ENCODE results near the gene DLST.

The DLST gene

GRCh38 chr14:74860899-74861733 is 20.6 kb upstream of the DLST start:
- no peak for FAIRE-seq

DNA sequence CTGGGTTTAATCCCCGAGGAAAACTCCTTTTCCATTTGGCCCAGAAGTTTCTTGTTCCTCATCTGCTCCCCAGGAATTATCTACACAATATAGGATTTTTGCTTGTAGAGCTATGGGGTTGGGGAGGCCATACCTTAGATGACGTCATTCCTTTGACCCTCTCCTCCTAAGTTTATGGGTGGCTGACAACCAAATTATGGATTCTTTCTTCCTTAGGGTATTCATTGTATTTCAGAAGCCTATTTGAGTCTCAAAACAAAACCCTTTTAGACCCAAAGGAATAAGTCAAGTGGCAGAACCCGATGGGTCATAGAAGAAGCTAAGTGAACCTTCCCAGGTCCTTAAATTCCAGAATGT is 20.0 kb upstream of the DLST start:
- FAIRE-seq: no peak

DNA sequence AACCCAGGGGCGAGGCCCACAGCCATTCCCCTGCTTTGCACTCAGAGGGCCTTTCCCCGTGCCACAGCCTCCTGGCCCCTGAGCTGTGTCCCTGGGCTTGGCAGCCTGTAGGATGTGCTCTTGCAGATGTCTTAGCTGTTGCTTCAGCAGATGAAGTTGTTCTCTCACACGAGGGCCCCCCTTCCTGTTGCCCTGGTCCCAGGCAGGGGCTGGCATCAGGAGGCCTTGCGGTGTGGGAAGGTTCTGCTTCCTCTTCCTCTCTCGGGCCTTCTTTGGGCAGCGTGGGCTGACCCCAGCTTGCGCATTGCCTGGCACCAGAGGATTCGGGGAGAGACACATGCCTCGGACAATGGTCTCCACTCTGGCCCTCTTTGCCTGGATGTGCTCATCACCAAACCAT is 18.4 kb upstream of the DLST start:
- FAIRE-seq: no peak

DNA sequence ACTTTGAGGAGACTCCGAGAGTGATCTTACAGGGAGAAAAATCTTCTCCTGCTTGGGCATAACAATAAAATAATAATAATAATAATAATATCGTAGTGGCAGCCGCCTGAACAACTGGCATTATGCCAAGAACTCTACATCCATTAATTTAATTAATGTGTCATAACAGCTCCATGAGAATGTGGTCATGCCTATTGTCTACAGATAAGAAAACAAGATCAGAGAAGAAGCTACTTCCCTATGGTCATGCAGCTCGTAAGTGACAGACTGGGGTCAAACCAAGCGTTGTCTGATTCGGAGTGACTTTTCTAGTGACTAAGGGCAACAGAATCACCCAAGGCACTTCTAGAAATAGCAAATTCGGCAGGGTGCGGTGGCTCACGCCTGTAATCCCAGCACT is 17.5 kb upstream of the DLST start:
- FAIRE-seq: no peak

DNA sequence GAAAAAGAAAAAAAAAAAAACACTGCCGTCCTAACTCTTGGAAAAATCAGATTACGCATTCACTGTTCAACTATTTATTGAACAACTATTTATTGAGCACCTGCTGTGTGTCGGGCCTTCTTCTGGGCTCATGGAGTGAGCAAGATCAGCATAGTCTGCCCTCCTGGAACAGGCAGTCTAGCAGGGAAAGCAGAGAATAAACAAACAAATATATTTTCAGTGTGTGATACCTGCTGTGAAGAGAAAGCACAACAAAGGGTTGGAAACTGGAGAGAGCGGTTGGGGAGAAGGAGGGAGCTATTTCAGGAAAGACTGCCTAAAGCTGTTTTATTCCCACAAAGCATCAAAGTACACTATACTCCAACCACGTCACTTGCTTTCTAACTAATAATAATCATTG is 16.6 kb upstream of the DLST start:
- FAIRE-seq: no peak

DNA sequence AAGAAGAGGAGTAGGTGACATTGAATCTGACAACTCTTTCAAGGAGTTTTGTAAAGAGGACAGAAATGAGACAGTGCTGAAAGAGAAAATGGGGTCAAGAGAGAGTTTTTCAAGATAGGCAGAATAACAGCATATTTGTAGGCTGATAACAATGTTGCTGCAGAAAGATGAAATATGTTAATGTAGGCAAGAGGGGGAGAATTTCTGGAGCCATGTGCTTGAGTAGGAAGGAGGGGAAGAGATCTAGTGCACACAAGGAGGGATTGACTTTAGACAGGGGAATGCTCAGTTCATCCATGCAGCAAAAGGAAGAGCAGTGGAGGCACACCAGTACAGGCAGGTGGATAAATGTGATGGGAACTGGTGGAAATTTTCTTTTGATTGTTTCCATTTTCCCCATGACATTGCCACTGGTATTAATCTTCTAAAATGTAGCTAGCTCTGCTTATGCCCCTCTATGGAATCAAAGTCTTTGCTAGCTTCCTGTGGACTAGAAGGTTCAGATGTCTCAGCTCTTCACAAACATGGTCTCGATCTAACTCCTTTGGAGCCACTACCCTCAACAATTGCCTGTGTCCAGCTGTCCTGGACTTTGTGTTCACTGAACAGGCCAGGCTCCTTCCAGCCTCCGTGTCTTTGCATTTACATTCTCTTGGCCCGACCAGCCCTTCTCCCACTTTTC is 14.9 kb upstream of the DLST start:
- FAIRE-seq: no peak

- FAIRE-seq: no peak
Observed at GRCh38 chr14:74867673-74868072, 14.0 kb upstream of the DLST start.

GRCh38 chr14:74868739-74869138 is 13.0 kb upstream of the DLST start:
- no peak for FAIRE-seq

- FAIRE-seq: no peak
Observed at GRCh38 chr14:74871819-74872218, 9.9 kb upstream of the DLST start.

DNA sequence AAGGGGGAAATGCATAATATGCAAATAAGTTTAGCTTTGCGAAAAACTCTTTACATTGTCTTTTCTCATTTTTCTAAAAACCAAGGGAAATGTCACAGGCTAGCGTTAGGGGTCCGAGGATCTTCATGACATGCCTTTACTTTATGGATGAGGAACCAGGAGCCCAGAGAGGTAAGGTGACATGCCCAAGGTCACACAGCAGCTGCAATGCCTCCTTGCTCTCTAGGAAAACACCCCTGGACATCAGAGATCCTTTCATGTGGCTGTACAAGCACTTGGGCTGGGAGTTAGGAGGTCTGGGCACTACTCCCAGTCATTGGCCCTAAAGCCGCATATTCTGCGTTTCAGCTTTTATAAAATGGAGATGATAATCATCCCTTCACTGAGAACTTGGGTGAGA is 6.5 kb upstream of the DLST start:
- no peak for FAIRE-seq

- FAIRE-seq: no peak
Observed at GRCh38 chr14:74875941-74876913, 5.5 kb upstream of the DLST start, which contains the start of gene PROX2. TSS of gene PROX2 (minus strand) at chr14:74876145. CDS start at chr14:74863834, 12,311 bp downstream.

DNA sequence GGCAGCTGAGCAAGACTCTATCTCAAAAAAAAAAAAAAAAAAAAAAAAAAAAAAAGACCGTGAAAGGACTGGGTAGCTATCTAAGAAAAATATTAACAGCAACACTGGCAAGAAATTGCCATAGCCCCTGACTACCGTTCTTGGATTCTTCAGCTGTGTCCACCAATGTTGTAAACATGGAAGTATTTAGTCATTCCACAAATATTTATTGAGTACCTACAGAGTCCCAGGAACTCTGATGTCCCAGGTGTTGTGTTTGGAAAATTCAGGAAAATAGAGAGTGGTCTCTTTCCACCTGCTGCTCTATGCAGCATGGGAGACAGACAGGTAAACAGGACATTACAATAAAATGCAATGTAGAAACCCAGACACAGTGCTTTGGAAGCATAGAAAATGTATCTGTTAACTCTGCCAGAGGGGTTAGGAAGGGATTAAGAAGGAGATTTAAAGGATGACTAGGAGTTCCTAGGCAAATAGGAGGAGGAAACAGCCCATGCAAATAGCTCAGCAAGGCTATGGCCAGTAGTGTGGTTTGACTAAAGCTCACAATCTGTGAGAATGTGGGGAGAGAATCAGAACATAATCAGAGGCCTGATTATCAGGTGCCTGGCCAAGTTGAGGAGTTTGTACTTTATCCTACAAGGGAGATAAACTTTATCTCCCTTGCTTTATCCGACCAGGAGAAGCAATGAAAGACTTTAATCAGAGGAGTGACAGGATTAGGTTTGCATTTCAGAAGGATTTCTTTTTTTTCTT is 2.1 kb upstream of the DLST start:
- no peak for FAIRE-seq

GRCh38 chr14:74882103-74882920 is 596 bp downstream of the DLST start:
- FAIRE-seq: no peak

GRCh38 chr14:74886001-74886400 is 4.3 kb downstream of the DLST start:
- no peak for FAIRE-seq

DNA sequence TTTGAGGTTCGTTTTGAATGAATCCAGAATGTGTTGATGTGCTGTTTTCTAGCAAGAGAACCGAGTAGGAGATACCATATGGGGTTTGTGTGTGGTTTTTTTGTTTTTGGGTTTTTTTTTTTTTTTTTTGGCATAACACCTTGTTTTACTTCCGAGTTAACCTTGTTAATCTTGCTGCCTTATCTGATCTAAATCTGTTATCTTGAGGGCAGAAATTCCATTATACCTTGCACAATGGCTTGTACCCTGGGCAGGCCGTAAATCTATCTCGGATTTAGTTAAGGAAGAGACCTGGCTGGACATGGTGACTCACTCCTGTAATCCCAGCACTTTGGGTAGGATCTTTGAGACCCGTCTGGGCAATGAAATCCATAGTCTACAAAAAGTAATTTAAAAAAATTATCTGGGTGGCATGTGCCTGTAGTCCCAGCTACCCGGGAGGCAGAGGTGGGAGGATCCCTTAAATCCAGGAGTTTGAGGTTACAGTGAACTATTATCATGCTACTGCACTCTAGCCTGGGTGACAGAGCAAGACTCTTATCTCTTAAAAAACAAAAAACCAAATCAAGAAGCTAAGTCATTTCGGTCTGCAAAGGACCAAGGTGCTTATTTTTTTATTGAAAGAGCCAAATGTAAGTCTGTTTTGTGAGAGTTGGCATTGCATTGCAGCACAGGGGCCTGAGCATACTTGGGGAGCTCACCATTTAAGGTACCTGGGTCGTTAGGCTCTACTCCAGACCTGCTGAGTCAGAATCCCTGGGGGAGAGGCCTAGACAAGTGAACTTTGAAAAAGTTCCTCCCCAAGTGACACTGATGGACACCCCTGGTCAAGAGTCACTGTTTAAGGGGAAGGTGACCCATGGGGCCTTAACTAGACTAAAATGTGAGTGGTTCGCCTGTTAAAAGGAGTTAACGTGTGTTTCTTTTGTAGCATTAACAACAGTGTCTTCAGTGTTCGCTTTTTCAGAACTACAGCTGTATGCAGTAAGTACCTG is 6.7 kb downstream of the DLST start:
- no peak for FAIRE-seq

- no peak for FAIRE-seq
Observed at GRCh38 chr14:74890262-74890661, 8.5 kb downstream of the DLST start.

- FAIRE-seq: no peak
Observed at GRCh38 chr14:74891870-74892269, 10.2 kb downstream of the DLST start.

DNA sequence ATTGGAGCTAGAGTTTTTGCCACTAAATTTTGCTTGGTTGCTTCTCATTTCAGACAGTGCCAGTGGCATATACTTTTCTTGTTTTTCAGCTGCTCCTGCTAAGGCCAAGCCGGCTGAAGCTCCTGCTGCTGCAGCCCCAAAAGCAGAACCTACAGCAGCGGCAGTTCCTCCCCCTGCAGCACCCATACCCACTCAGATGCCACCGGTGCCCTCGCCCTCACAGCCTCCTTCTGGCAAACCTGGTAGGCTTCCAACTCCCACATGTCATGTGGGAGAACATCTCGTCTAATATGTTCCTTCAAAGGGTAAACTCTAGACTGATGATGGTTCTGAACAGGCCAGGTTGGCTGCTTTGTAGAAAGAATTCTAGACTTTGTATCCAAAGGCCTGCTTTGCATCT is 11.0 kb downstream of the DLST start:
- no peak for FAIRE-seq

DNA sequence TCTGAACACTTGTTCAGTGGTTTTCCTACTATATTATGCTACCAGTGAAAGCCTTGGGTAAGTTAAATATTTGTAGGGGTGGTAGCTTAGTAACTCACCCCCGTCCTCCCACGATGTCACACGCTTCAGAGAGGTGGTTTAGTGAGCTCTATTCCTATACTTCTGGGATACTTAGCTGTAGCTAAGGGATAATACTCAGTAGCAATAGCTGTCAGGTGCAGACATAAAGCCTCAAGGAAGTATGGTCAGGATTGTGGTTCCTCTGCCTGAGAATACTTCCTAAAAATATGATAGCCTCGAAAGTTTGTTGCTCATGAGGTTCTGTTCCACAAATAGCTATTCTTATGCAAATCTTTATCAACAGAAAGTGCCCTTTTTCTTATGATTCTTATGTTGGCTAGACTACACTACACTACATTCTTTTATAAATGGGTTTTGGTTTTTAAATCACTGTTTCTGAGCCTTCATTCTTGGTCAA is 11.9 kb downstream of the DLST start:
- no peak for FAIRE-seq

- no peak for FAIRE-seq
Observed at GRCh38 chr14:74896400-74896799, 14.7 kb downstream of the DLST start.

Measured in endometrium (tissue), 2 donors.